GM20000 (cell line): ENCODE measurements around the gene PLN.

Experiments used
- DNase-seq: peaks from one replicate; pipeline ENCODE4 v3.0.0; 2012; ENCODE audit warnings: low spot score
- CTCF ChIP-seq: IDR thresholded peaks from 2 replicates; pipeline ENCODE4 v1.5.1; 2012; ENCODE audit warnings: mild to moderate bottlenecking, control low read depth; ENCODE audit errors: extremely low read depth, missing control alignments

Gene PLN

GRCh38 chr6:118537574-118537973 lies 10.5 kb upstream of the PLN start:
- TF ChIP-seq CTCF: no peak
- no peak for DNase-seq

GRCh38 chr6:118542184-118542952 lies 5.7 kb upstream of the PLN start:
- DNase-seq: no peak
- TF ChIP-seq CTCF: no peak

- no peak for DNase-seq
Observed at GRCh38 chr6:118544105-118544504, 4.0 kb upstream of the PLN start.

GRCh38 chr6:118546164-118546879 lies 1.8 kb upstream of the PLN start:
- DNase-seq: no peak
- TF ChIP-seq CTCF: no peak

More at GRCh38 chr6:118544105-118544504, 4.0 kb upstream of the PLN start:
- no peak for TF ChIP-seq CTCF

- DNase-seq: no peak
- no peak for TF ChIP-seq CTCF
Observed at GRCh38 chr6:118546880-118547218, 1.2 kb upstream of the PLN start.

- TF ChIP-seq CTCF: no peak
Observed at GRCh38 chr6:118548613-118549012, 517 bp downstream of the PLN start.

More at GRCh38 chr6:118548613-118549012, 517 bp downstream of the PLN start:
- no peak for DNase-seq
